Ishikawa (cell line): Measurements from ENCODE around the gene CCDC8.

ENCODE experiments used
- CEBPB ChIP-seq: IDR thresholded peaks from 2 replicates; pipeline ENCODE4 v1.6.1; 2012
- CREB1 ChIP-seq: IDR thresholded peaks from 2 replicates; pipeline ENCODE4 v1.6.1; 2012; ENCODE audit warnings: low read depth
- EGR1 ChIP-seq: IDR thresholded peaks from 2 replicates; pipeline ENCODE4 v1.6.1; 2012
- FOXM1 ChIP-seq: IDR thresholded peaks from 2 replicates; pipeline ENCODE4 v1.6.1; 2012; ENCODE audit warnings: low read depth, borderline replicate concordance
- MAX ChIP-seq: IDR thresholded peaks from 2 replicates; pipeline ENCODE4 v1.6.1; 2012
- RAD21 ChIP-seq: IDR thresholded peaks from 2 replicates; pipeline ENCODE4 v1.6.1; 2012; ENCODE audit warnings: low read depth
- REST ChIP-seq: IDR thresholded peaks from 2 replicates; pipeline ENCODE4 v1.6.1; 2012; ENCODE audit warnings: low read depth, mild to moderate bottlenecking
- TAF1 ChIP-seq: IDR thresholded peaks from 2 replicates; pipeline ENCODE4 v1.6.1; 2012; ENCODE audit warnings: low read depth, mild to moderate bottlenecking
- TEAD4 ChIP-seq: IDR thresholded peaks from 2 replicates; pipeline ENCODE4 v1.6.1; 2012
- USF1 ChIP-seq: IDR thresholded peaks from 2 replicates; pipeline ENCODE4 v1.6.1; 2012
- YY1 ChIP-seq: IDR thresholded peaks from 2 replicates; pipeline ENCODE4 v1.6.1; 2012; ENCODE audit warnings: low read depth
- ZBTB7A ChIP-seq: IDR thresholded peaks from 2 replicates; pipeline ENCODE4 v1.6.1; 2012; ENCODE audit warnings: low read depth

- TF ChIP-seq MAX, result no peak
- TF ChIP-seq YY1, result no peak
- no peak for TF ChIP-seq CEBPB
- TF ChIP-seq REST, result no peak
- TF ChIP-seq USF1, result no peak
- no peak for TF ChIP-seq ZBTB7A
- TF ChIP-seq CREB1, result no peak
- TF ChIP-seq TAF1, result no peak
- TF ChIP-seq FOXM1, result no peak
- TF ChIP-seq TEAD4, result no peak
- TF ChIP-seq RAD21, result no peak
- no peak for TF ChIP-seq EGR1
Measured at GRCh38 chr19:46450737-46451136, 37.4 kb upstream of the CCDC8 start.
